ENCODE results near the gene SLCO1B1. TPM values are rescaled to one million over a fixed set of nuclear protein-coding genes. Genes with fewer than 3 reads are reported as not detected.

SLCO1B1 gene
- polyA plus RNA-seq, 1 donor (not counting 4 experiments of a cell fraction or from before 2014, with no cell fraction given), result not detected

DNA sequence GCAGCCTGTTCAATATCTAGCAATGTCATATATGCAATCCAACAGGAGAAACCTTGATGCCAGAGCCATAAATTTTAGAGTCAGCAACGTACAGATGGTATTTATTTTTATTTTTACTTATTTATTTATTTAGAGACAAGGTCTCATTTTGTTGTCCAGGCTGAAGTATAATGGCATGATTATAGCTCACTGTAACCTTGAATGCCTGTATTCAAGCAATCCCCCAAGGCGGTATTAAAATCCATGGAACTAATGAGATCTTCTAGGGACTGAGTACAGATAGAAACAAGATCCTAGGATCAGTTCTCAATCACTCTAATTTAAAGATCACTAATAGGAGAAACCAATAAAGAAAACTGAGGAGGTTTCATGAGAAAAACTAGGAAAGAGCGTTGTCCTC, 89.3 kb downstream of the SLCO1B1 start:
- Histone ChIP-seq H3K9me1 (ENCODE audit: control insufficient read depth, extremely low read depth, insufficient read depth, low read length) (no peaks in the 10 kb centered on the region), H3K36me3 (ENCODE audit: control insufficient read depth in 2 of 2, extremely low read depth in 1 of 2, insufficient read depth in 2 of 2, low read length in 2 of 2) (no peaks in the 10 kb centered on the region), H3K79me2 (ENCODE audit: control insufficient read depth, insufficient read depth, low read length) (no peaks in the 10 kb centered on the region), H3K4me1 (ENCODE audit: control insufficient read depth, extremely low read depth, insufficient read depth, low read length) (no peaks in the 10 kb centered on the region), H2AFZ (ENCODE audit: control insufficient read depth, low read length) (no peak overlapping the region), H3K9ac (ENCODE audit: control insufficient read depth, extremely low read depth, insufficient read depth, low read length) (no peak overlapping the region), H3K9me3 (ENCODE audit: control insufficient read depth, low read depth, low read length) (no peaks in the 10 kb centered on the region), H3K4me3 (ENCODE audit: control insufficient read depth in 2 of 3, extremely low read depth in 1 of 3, insufficient read depth in 2 of 3, low read depth in 1 of 3, low read length in 3 of 3) (no peak overlapping the region), H3K4me2 (ENCODE audit: control insufficient read depth, extremely low read depth, insufficient read depth, low read depth, low read length) (no peak overlapping the region), H4K20me1 (ENCODE audit: control insufficient read depth, extremely low read depth, insufficient read depth, low read length) (no peaks in the 10 kb centered on the region), H3K27me3 (ENCODE audit: control insufficient read depth, extremely low read depth, insufficient read depth, low read length) (no peaks in the 10 kb centered on the region), H3K27ac (ENCODE audit: control insufficient read depth, insufficient read depth, low read length) (no peak overlapping the region)
- no peak for DNase-seq (ENCODE audit: low read depth, low spot score)
- dilution Hi-C loops (cut with MboI; ENCODE audit: extremely low pct_ligation_motif_present, low sequenced_read_pairs), result no loop called here
- no peak for TF ChIP-seq EZH2 (IDR thresholded peaks at IDR 0.05; ENCODE audit: low read length)
- TF ChIP-seq, protein P1, sequence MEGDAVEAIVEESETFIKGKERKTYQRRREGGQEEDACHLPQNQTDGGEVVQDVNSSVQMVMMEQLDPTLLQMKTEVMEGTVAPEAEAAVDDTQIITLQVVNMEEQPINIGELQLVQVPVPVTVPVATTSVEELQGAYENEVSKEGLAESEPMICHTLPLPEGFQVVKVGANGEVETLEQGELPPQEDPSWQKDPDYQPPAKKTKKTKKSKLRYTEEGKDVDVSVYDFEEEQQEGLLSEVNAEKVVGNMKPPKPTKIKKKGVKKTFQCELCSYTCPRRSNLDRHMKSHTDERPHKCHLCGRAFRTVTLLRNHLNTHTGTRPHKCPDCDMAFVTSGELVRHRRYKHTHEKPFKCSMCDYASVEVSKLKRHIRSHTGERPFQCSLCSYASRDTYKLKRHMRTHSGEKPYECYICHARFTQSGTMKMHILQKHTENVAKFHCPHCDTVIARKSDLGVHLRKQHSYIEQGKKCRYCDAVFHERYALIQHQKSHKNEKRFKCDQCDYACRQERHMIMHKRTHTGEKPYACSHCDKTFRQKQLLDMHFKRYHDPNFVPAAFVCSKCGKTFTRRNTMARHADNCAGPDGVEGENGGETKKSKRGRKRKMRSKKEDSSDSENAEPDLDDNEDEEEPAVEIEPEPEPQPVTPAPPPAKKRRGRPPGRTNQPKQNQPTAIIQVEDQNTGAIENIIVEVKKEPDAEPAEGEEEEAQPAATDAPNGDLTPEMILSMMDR (optimal IDR thresholded peaks at IDR 0.05 in 1 of 3, IDR thresholded peaks at IDR 0.05 in 1 of 3, conservative IDR thresholded peaks at IDR 0.05 in 1 of 3; ENCODE audit: extremely low read depth in 1 of 3, insufficient read depth in 2 of 3, low read length in 3 of 3), result no peak
- no peak for FAIRE-seq

DNA sequence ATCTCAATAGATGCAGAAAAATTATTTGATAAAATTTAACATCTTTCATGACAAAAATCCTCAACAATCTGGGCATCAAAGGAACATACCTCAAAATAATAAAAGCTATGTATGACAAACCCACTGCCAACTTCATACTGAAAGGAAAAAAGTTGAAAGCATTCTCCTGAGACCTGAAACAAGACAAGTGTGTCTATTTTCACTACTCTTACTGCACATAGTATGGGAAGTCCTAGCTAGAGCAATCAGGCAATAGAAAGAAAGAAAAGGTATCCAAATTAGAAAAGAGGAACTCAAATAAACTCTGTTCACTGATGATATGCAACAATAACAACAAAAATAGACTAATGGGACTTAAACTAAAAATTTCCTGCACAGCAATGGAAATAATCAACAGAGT, 90.1 kb downstream of the SLCO1B1 start:
- H3K4me2 ChIP-seq (ENCODE audit: control insufficient read depth, extremely low read depth, insufficient read depth, low read depth, low read length), result no peak overlapping the region
- TF ChIP-seq, protein P1 (optimal IDR thresholded peaks at IDR 0.05 in 1 of 3, IDR thresholded peaks at IDR 0.05 in 1 of 3, conservative IDR thresholded peaks at IDR 0.05 in 1 of 3; ENCODE audit: extremely low read depth in 1 of 3, insufficient read depth in 2 of 3, low read length in 3 of 3), result no peak
- TF ChIP-seq EZH2 (IDR thresholded peaks at IDR 0.05; ENCODE audit: low read length), result no peak
- no peak for FAIRE-seq

More for the DNA sequence above, 90.1 kb downstream of the SLCO1B1 start:
- no peak for DNase-seq (ENCODE audit: low read depth, low spot score)
- Histone ChIP-seq H3K27me3 (ENCODE audit: control insufficient read depth, extremely low read depth, insufficient read depth, low read length) (no peaks in the 10 kb centered on the region), H4K20me1 (ENCODE audit: control insufficient read depth, extremely low read depth, insufficient read depth, low read length) (no peaks in the 10 kb centered on the region), H3K9me3 (ENCODE audit: control insufficient read depth, low read depth, low read length) (no peaks in the 10 kb centered on the region), H3K27ac (ENCODE audit: control insufficient read depth, insufficient read depth, low read length) (no peak overlapping the region), H3K4me1 (ENCODE audit: control insufficient read depth, extremely low read depth, insufficient read depth, low read length) (no peaks in the 10 kb centered on the region), H3K4me3 (ENCODE audit: control insufficient read depth in 2 of 3, extremely low read depth in 1 of 3, insufficient read depth in 2 of 3, low read depth in 1 of 3, low read length in 3 of 3) (no peak overlapping the region), H3K36me3 (ENCODE audit: control insufficient read depth in 2 of 2, extremely low read depth in 1 of 2, insufficient read depth in 2 of 2, low read length in 2 of 2) (no peaks in the 10 kb centered on the region), H3K9me1 (ENCODE audit: control insufficient read depth, extremely low read depth, insufficient read depth, low read length) (no peaks in the 10 kb centered on the region), H3K79me2 (ENCODE audit: control insufficient read depth, insufficient read depth, low read length) (no peaks in the 10 kb centered on the region), H3K9ac (ENCODE audit: control insufficient read depth, extremely low read depth, insufficient read depth, low read length) (no peak overlapping the region), H2AFZ (ENCODE audit: control insufficient read depth, low read length) (no peak overlapping the region)
- dilution Hi-C loops (cut with MboI; ENCODE audit: extremely low pct_ligation_motif_present, low sequenced_read_pairs), result no loop called here

All from keratinocyte (primary cell).